ENCODE data around the gene ZNF200. TPM values are rescaled to one million over a fixed set of nuclear protein-coding genes. Genes with fewer than 3 reads are reported as not detected.

ZNF200 gene
- total and polyA plus RNA-seq, 2 of the 13 experiments (the other 11 are each of a cell fraction or from before 2014, with no cell fraction given) = 3.5 to 16.5 TPM

- TF ChIP-seq NFYC (CRISPR knock-in tag; IDR thresholded peaks at IDR 0.05) = peak; percentile 76
- TF ChIP-seq MYPOP (CRISPR knock-in tag; IDR thresholded peaks at IDR 0.05) = 0 out of 2 replicates have a peak, but pooled peaks have one; percentile 73
- TF ChIP-seq ZFP36L1 (CRISPR knock-in tag; IDR thresholded peaks at IDR 0.05) = no peak
- peak; percentile 37; the same call in 1 of the 2 replicates for TF ChIP-seq ZNF792 (CRISPR knock-in tag; IDR thresholded peaks at IDR 0.05)
- TF ChIP-seq KMT2A (CRISPR knock-in tag; IDR thresholded peaks at IDR 0.05) = peak; percentile 90
- no peak; the same call in 1 of the 2 replicates for TF ChIP-seq BORCS8-MEF2B (CRISPR knock-in tag; IDR thresholded peaks at IDR 0.05)
- TF ChIP-seq ZNF431 (CRISPR knock-in tag; IDR thresholded peaks at IDR 0.05; ENCODE audit: borderline replicate concordance, low read depth) = no peak
- peak; percentile 81 for TF ChIP-seq ARNT2 (CRISPR knock-in tag; IDR thresholded peaks at IDR 0.05; ENCODE audit: low read depth)
- TF ChIP-seq TBX3 (IDR thresholded peaks at IDR 0.05; ENCODE audit: borderline replicate concordance) = no peak
- no peak for TF ChIP-seq ELF4 (CRISPR knock-in tag; IDR thresholded peaks at IDR 0.05; ENCODE audit: borderline replicate concordance)
- no peak; the same call in 1 of the 2 replicates for TF ChIP-seq PAWR (CRISPR knock-in tag; IDR thresholded peaks at IDR 0.05; ENCODE audit: borderline replicate concordance)
- no peak for TF ChIP-seq NFIC (IDR thresholded peaks at IDR 0.05; ENCODE audit: low read length)
- TF ChIP-seq ZNF788 (CRISPR knock-in tag; IDR thresholded peaks at IDR 0.05; ENCODE audit: borderline replicate concordance) = peak; percentile 75; the same call in 1 of the 2 replicates
- TF ChIP-seq JARID2 (CRISPR knock-in tag; IDR thresholded peaks at IDR 0.05; ENCODE audit: insufficient replicate concordance) = no peak
- peak; percentile 89 for TF ChIP-seq ZHX2 (IDR thresholded peaks at IDR 0.05; ENCODE audit: low read depth)
- 0 out of 2 replicates have a peak, but pooled peaks have one; percentile 48 for TF ChIP-seq ZHX2 (CRISPR knock-in tag; IDR thresholded peaks at IDR 0.05; ENCODE audit: borderline replicate concordance)
- TF ChIP-seq THAP8 (CRISPR knock-in tag; IDR thresholded peaks at IDR 0.05; ENCODE audit: borderline replicate concordance) = no peak
- TF ChIP-seq MYC (CRISPR knock-in tag; IDR thresholded peaks at IDR 0.05; ENCODE audit: borderline replicate concordance) = peak; percentile 68; the same call in 1 of the 2 replicates
- TF ChIP-seq ZNF207 (IDR thresholded peaks at IDR 0.05; ENCODE audit: borderline replicate concordance) = no peak
- TF ChIP-seq SMAD1 (CRISPR knock-in tag; IDR thresholded peaks at IDR 0.05; ENCODE audit: borderline replicate concordance, low read depth) = 0 out of 2 replicates have a peak, but pooled peaks have one; percentile 34
- TF ChIP-seq ZBTB34 (CRISPR knock-in tag; IDR thresholded peaks at IDR 0.05) = no peak
Measured at GRCh38 chr16:3234857-3235561, at the start of gene ZNF200 (continued).

Data from HepG2 (cell line).